ENCODE results near the gene CD72.
"Not testable (repeated sequence)": the region's sequence is repeated elsewhere in the genome, so short reads cannot be mapped to it uniquely, and the experiment has no call there.

CD72 gene

GRCh38 chr9:35588506-35588905 lies 29.7 kb downstream of the CD72 start:
- DNase-seq (ENCODE audit: low spot score), result not testable (repeated sequence)

- not testable (repeated sequence) for DNase-seq (ENCODE audit: low spot score)
These were observed 33.5 kb downstream of the CD72 start for GRCh38 chr9:35584681-35585080.

GRCh38 chr9:35583521-35583920 lies 34.7 kb downstream of the CD72 start:
- not testable (repeated sequence) for DNase-seq (ENCODE audit: low spot score)

GRCh38 chr9:35579659-35580227 lies 38.5 kb downstream of the CD72 start:
- not testable (repeated sequence) for DNase-seq (ENCODE audit: low spot score)

GRCh38 chr9:35579130-35579529 lies 39.1 kb downstream of the CD72 start:
- DNase-seq (ENCODE audit: low spot score), result no peak

- no peak for DNase-seq (ENCODE audit: low spot score)
These were observed 40.7 kb downstream of the CD72 start for GRCh38 chr9:35577486-35577885.

- DNase-seq (ENCODE audit: low spot score), result no peak
These were observed 42.7 kb downstream of the CD72 start for GRCh38 chr9:35575478-35575877.

- no peak for DNase-seq (ENCODE audit: low spot score)
These were observed 43.6 kb downstream of the CD72 start for GRCh38 chr9:35574578-35575122.

GRCh38 chr9:35570709-35571504 lies 47.3 kb downstream of the CD72 start:
- DNase-seq (ENCODE audit: low spot score), result no peak

- DNase-seq (ENCODE audit: low spot score), result no peak
These were observed 49.0 kb downstream of the CD72 start for GRCh38 chr9:35569206-35569605.

- no peak for DNase-seq (ENCODE audit: low spot score)
These were observed 50.0 kb downstream of the CD72 start for GRCh38 chr9:35568196-35568595.

- peak; percentile 81 for DNase-seq (ENCODE audit: low spot score)
These were observed 51.8 kb downstream of the CD72 start for GRCh38 chr9:35566417-35566816.

GRCh38 chr9:35564658-35565061 lies 53.6 kb downstream of the CD72 start:
- peak; percentile 29 for DNase-seq (ENCODE audit: low spot score)

GRCh38 chr9:35563791-35564197 lies 54.4 kb downstream of the CD72 start:
- DNase-seq (ENCODE audit: low spot score), result no peak

- no peak for DNase-seq (ENCODE audit: low spot score)
These were observed 55.1 kb downstream of the CD72 start for GRCh38 chr9:35562895-35563780.

GRCh38 chr9:35561468-35562261 lies 56.5 kb downstream of the CD72 start:
- DNase-seq (ENCODE audit: low spot score), result no peak

- DNase-seq (ENCODE audit: low spot score), result no peak
These were observed 57.4 kb downstream of the CD72 start for GRCh38 chr9:35560625-35561337.

All from AG08395 (cell line).